A673 (cell line): Measurements from ENCODE around the gene COIL. TPM values are rescaled to one million over a fixed set of nuclear protein-coding genes. Genes with fewer than 3 reads are reported as not detected.
A peak's percentile ranks its signal among the peaks of the same experiment; 100 is the strongest.
"Not testable (repeated sequence)": the region's sequence is repeated elsewhere in the genome, so short reads cannot be mapped to it uniquely, and the experiment has no call there.

Experiments used
- BruUV-seq: library from RNA; stranded (reverse); fragments of 400-500 nt; replicated peaks from 2 replicates; lab custom pipeline; 2021; lab: Mats Ljungman, UMichigan
- CTCF ChIA-PET: fragments of 300-600 bp; sonication (Branson Sonifier 250); formaldehyde crosslinking; loops from one replicate; lab custom pipeline; 2022; ENCODE audit warnings: antibody characterized with exemption; lab: Charles Lee
- POLR2A ChIA-PET: fragments of 300-600 bp; sonication (Branson Sonifier 250); formaldehyde crosslinking; loops from one replicate; lab custom pipeline; 2022; ENCODE audit warnings: antibody characterized with exemption; ENCODE audit not compliant: low non-redundant PET; lab: Charles Lee
- DNase-seq: peaks from one replicate; pipeline ENCODE4 v3.0.0-alpha.2; 2015; ENCODE audit warnings: low spot score
- H3K27ac ChIP-seq: fragments of 200-600 bp; sonication (generic); 2 replicates; pipeline ENCODE4 v1.5.1; 2016; ENCODE audit warnings: mixed run types, low read depth, mild to moderate bottlenecking, mixed read lengths, antibody characterized with exemption, low read length; ENCODE audit not compliant: poor library complexity, severe bottlenecking
- H3K27me3 ChIP-seq: fragments of 200-600 bp; sonication (generic); replicated peaks from 2 replicates; pipeline ENCODE4 v1.6.1; 2017; ENCODE audit warnings: mixed run types, low read depth, mild to moderate bottlenecking, mixed read lengths, antibody characterized with exemption, low read length; ENCODE audit not compliant: insufficient read depth, poor library complexity
- H3K36me3 ChIP-seq: fragments of 200-600 bp; sonication (generic); 2 replicates; pipeline ENCODE4 v1.6.1; 2016; ENCODE audit warnings: mixed run types, mild to moderate bottlenecking, mixed read lengths, antibody characterized with exemption, low read length; ENCODE audit not compliant: insufficient read depth, poor library complexity, severe bottlenecking
- H3K4me1 ChIP-seq: fragments of 200-600 bp; sonication (generic); 2 replicates; pipeline ENCODE4 v1.6.1; 2017; ENCODE audit warnings: mixed run types, mild to moderate bottlenecking, mixed read lengths, antibody characterized with exemption, low read length; ENCODE audit not compliant: insufficient read depth, poor library complexity, severe bottlenecking
- H3K4me3 ChIP-seq: fragments of 200-600 bp; sonication (generic); 2 replicates; pipeline ENCODE4 v1.5.1; 2016; ENCODE audit warnings: low read depth, mixed run types, mild to moderate bottlenecking, mixed read lengths, low read length; ENCODE audit not compliant: poor library complexity, severe bottlenecking
- H3K9me3 ChIP-seq: fragments of 200-600 bp; sonication (generic); 2 replicates; pipeline ENCODE4 v1.6.1; 2016; ENCODE audit warnings: mixed run types, low read depth, mild to moderate bottlenecking, mixed read lengths, antibody characterized with exemption, low read length; ENCODE audit not compliant: poor library complexity, severe bottlenecking
- EZH2 ChIP-seq: fragments of 200-600 bp; sonication (generic); IDR thresholded peaks from 2 replicates; pipeline ENCODE4 v1.6.1; 2017; ENCODE audit warnings: borderline replicate concordance, low read depth, mild to moderate bottlenecking, mixed read lengths, antibody characterized with exemption, low read length; ENCODE audit not compliant: poor library complexity, severe bottlenecking
- intact Hi-C: fragments of 100-400 bp; cut with micrococcal nuclease; formaldehyde crosslinking; loops from one replicate; pipeline ENCODE4 v1.10.0; 2022; ENCODE audit not compliant: unreplicated experiment
- total RNA-seq: library from RNA; stranded (reverse); gene quantifications from 2 replicates; pipeline ENCODE4 v1.2.3, GENCODE V29; 2021
- TF ChIP-seq, protein P1 (sequence below): fragments of 300-800, 200-600 bp; sonication (generic); conservative IDR thresholded peaks from 2 replicates; pipeline ENCODE4 v1.5.1; 2017; ENCODE audit warnings: low read depth, mild to moderate bottlenecking, antibody characterized with exemption, low read length, moderate library complexity, mixed read lengths

The COIL gene
- total RNA-seq, 1 experiment from 2014 or later: 23.2 TPM

DNA sequence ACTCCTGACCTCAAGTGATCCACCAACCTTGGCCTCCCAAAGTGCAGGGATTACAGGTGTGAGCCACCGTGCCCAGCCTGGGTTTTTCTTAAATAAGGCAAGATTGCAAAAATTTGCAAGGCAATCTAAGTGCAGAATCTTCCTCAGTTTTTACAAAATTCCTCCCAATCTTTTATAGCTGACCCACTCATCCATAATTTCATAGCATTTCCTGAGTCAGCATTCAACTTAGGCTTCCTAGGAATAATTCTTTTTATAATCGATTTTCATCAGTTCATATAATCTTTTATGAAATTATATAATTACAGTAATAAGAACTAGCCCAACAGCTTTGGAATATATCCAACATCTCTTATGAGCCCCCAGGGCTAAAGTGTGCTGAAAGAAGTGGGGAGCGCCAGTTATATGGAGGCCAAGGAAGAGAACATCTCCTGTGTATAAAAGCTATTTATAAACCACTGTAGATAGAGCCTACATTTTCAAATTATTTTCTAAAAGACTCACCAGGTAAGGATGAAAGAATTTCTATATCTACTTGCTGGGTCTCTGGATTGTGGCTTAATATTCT is 14.8 kb downstream of the COIL start:
- CTCF ChIA-PET: no interaction called here
- peaks cover 45% of the 10 kb centered on the region for H3K36me3 ChIP-seq

DNA sequence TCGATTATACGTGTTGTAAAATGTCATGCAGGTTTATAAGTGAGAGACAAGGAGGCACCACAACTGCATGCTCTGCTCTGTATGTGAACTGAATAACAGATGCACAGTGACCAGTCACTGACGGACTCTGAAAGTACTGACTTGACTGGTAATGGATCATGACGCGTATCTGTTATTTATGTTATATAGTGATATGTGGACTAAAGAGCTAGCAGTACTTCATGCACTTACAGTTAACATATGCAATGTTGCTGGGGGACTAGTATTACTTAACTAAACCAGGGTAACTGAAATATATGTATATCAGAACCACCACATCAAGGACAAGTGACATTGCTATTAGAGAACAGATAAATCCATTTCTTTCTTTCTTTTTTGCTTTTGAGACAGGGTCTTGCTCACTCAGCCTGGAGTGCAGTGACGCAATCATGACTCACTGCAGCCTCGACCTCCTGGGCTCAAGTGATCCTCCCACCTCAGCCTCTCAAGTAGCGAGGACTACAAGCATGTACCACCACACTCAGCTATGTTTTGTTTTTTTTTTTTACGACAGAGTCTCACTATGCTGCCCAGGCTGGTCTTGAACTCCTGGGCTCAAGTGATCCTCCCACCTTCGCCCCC is 17.2 kb downstream of the COIL start:
- Histone ChIP-seq H3K36me3 (peaks cover 50% of the 10 kb centered on the region), H3K9me3 (no peaks in the 10 kb centered on the region), H3K27me3 (no peaks in the 10 kb centered on the region), H3K27ac (no peak overlapping the region), H3K4me1 (no peaks in the 10 kb centered on the region), H3K4me3 (no peak overlapping the region)
- CTCF ChIA-PET: no interaction called here
- BruUV-seq: no TSS peak
- TF ChIP-seq, protein P1, sequence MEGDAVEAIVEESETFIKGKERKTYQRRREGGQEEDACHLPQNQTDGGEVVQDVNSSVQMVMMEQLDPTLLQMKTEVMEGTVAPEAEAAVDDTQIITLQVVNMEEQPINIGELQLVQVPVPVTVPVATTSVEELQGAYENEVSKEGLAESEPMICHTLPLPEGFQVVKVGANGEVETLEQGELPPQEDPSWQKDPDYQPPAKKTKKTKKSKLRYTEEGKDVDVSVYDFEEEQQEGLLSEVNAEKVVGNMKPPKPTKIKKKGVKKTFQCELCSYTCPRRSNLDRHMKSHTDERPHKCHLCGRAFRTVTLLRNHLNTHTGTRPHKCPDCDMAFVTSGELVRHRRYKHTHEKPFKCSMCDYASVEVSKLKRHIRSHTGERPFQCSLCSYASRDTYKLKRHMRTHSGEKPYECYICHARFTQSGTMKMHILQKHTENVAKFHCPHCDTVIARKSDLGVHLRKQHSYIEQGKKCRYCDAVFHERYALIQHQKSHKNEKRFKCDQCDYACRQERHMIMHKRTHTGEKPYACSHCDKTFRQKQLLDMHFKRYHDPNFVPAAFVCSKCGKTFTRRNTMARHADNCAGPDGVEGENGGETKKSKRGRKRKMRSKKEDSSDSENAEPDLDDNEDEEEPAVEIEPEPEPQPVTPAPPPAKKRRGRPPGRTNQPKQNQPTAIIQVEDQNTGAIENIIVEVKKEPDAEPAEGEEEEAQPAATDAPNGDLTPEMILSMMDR: no peak
- TF ChIP-seq EZH2: no peak
- no peak for DNase-seq
- POLR2A ChIA-PET: no interaction called here
- intact Hi-C loops: no loop called here

More for the DNA sequence above, 14.8 kb downstream of the COIL start:
- TF ChIP-seq, protein P1: no peak
- no peak for TF ChIP-seq EZH2
- POLR2A ChIA-PET: interaction anchor here (0.6 kb wide), 1 partner anchor 15 kb away, joined by 4 read pairs; the partner anchor contains the start of gene COIL
- H3K9me3 ChIP-seq: no peaks in the 10 kb centered on the region
- H3K4me1 ChIP-seq: no peaks in the 10 kb centered on the region
- intact Hi-C loops: no loop called here
- no peak overlapping the region for H3K27ac ChIP-seq
- no peak overlapping the region for H3K4me3 ChIP-seq
- no peaks in the 10 kb centered on the region for H3K27me3 ChIP-seq
- no TSS peak for BruUV-seq
- no peak for DNase-seq

DNA sequence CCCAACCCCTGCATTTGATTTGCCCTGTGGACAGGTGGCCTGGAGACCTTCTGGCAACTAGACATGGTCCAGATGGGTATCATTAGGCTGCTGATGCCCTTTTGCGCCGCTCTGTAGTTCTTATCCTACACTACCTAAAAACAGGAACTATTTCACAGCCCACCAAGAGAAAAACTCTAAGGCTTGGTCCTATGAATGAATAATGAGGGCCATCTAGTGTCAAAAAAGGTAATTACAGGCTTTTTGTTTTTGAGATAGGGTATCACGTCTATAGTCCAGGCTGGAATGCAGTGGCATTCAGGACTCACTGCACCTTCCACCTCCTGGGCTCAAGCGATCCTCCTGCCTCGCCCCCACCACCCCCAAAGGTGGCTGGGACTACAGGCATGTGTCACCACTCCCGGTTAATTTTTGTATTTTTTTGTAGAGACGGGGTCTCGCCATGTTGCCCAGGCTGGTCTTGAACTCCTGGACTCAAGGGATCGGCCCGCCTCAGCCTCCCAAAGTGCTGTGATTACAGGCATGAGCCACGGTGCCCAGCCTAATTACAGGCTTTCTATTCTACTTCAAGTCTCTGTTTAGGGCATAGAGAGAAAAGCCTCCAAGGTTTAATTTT is 20.9 kb downstream of the COIL start:
- DNase-seq: peak; percentile 84
- POLR2A ChIA-PET: no interaction called here
- CTCF ChIA-PET: interaction anchor here (1.4 kb wide), 1 partner anchor 120 kb away, joined by 7 read pairs; no protein-coding TSS in a partner anchor
- Histone ChIP-seq H3K9me3 (no peaks in the 10 kb centered on the region), H3K27me3 (no peaks in the 10 kb centered on the region), H3K27ac (no peak overlapping the region), H3K36me3 (peaks cover 50% of the 10 kb centered on the region), H3K4me3 (no peak overlapping the region), H3K4me1 (no peaks in the 10 kb centered on the region)
- TF ChIP-seq, protein P1: peak; percentile 67
- TF ChIP-seq EZH2: no peak
- intact Hi-C loops: loop anchor here (1.0 to 2.0 kb wide), 2 partner anchors 121 to 347 kb away; partner anchors contain the start of gene NOG
- no TSS peak for BruUV-seq

DNA sequence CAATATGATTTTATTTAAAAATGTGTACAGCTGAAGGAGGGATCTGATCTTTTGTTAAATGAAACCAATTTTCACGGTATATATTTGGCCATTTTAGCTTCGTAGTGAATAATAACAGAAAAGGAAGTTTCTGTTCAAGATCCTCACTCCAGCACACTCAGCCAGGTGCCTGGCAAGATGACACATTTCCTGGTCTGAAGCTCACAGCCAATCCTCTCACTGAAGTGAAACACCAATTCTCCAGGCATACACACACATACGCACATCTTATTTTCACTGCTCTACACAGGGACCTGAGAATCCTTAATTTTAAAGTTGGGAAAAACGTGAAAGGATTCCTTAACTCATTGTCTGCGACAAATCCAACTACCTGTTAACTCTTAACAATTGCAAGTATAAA is 22.6 kb downstream of the COIL start:
- H3K4me1 ChIP-seq, H3K9me3 ChIP-seq, CTCF ChIA-PET, DNase-seq, H3K4me3 ChIP-seq, H3K27ac ChIP-seq, intact Hi-C loops, POLR2A ChIA-PET, H3K27me3 ChIP-seq: not testable (repeated sequence)
- BruUV-seq: TSS peak; percentile 41
- H3K36me3 ChIP-seq: peaks cover 41% of the 10 kb centered on the region
